Heart left ventricle (tissue), 13 donors: Measurements from ENCODE around the gene DIDO1.

Experiments
- CTCF ChIP-seq, 12 donors: fragments of 200-600 bp; sonication (generic) in 4 of 12; IDR thresholded peaks; one replicate each; pipeline versions ENCODE4 v1.5.0 to v1.8.0; 2018 to 2022; ENCODE audit warnings: antibody characterized with exemption in 12 of 12, mild to moderate bottlenecking in 5 of 12
- POLR2A ChIP-seq, 2 donors: fragments of 450-650 bp; IDR thresholded peaks; one replicate each; pipeline ENCODE4 v1.6.1; 2017; ENCODE audit warnings: antibody characterized with exemption in 2 of 2, mild to moderate bottlenecking in 2 of 2, moderate library complexity in 2 of 2
- donor health status: ischemic (EF 13 %, LVEDD 7.1; RV severe dilation, severe dysfunction).
- donor health status: DM: no; HTN: yes; CAD: no.
- donor health status: DM: no; HTN: no; CAD: no.
- donor health status: ischemic (EF 25% LVEDD 6.9; RV normal size, moderate dysfunction).
- donor health status: ischemic (EF 25% LVEDD 5.7; RV mildly dilated, moderate dysfunction).
- donor health status: ischemic (EF 35%, LVEDD 5.7; RV mildly dilated, moderate dysfunction).
- donor health status: nonischemic (EF 11% LVEDD 7.7; RV severe dilation, severe dysfunction).
- donor health status: DM: yes; HTN: yes; CAD: no.
- donor health status: PGD.
- donor health status: ischemic (EF 29% LVEDD 5.4; RV normal size, mild dysfunction).
- donor health status: nonischemic (EF 23%, LVEDD 6.1; RV moderate dilation, normal function).

GRCh38 chr20:62940875-62941274, 14.6 kb upstream of the DIDO1 start:
- no peak for TF ChIP-seq CTCF (IDR thresholded peaks at IDR 0.05)
- no peak for TF ChIP-seq POLR2A (IDR thresholded peaks at IDR 0.05)
